ENCODE data around the gene ERH. TPM values are rescaled to one million over a fixed set of nuclear protein-coding genes. Genes with fewer than 3 reads are reported as not detected.

ERH gene
- total RNA-seq, 2 experiments from 2014 or later: 435 to 498 TPM

DNA sequence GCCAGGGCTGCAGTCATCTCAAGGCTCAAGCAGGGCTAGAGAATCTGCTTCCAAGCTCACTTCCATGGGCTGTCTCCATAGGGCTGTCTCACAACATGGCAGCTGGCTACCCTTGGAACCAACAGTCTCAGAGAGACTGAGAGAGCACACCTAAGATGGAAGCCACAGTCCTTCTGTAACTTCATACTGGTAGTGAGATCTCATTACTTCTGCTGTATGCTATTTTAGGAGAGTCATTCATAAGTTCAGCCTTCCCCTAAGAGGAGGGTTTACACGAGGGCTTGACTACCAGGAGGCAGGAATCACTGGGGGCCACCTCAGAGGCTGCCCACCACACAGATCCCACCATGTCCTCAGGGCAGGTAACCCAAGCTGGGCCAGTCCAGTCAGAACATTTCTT is 29.7 kb downstream of the ERH start:
- TF ChIP-seq, protein P1, sequence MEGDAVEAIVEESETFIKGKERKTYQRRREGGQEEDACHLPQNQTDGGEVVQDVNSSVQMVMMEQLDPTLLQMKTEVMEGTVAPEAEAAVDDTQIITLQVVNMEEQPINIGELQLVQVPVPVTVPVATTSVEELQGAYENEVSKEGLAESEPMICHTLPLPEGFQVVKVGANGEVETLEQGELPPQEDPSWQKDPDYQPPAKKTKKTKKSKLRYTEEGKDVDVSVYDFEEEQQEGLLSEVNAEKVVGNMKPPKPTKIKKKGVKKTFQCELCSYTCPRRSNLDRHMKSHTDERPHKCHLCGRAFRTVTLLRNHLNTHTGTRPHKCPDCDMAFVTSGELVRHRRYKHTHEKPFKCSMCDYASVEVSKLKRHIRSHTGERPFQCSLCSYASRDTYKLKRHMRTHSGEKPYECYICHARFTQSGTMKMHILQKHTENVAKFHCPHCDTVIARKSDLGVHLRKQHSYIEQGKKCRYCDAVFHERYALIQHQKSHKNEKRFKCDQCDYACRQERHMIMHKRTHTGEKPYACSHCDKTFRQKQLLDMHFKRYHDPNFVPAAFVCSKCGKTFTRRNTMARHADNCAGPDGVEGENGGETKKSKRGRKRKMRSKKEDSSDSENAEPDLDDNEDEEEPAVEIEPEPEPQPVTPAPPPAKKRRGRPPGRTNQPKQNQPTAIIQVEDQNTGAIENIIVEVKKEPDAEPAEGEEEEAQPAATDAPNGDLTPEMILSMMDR (conservative IDR thresholded peaks at IDR 0.05; ENCODE audit: low read length): no peak
- TF ChIP-seq EZH2phosphoT487 (IDR thresholded peaks at IDR 0.05; ENCODE audit: borderline replicate concordance, low read depth, low read length): no peak

DNA sequence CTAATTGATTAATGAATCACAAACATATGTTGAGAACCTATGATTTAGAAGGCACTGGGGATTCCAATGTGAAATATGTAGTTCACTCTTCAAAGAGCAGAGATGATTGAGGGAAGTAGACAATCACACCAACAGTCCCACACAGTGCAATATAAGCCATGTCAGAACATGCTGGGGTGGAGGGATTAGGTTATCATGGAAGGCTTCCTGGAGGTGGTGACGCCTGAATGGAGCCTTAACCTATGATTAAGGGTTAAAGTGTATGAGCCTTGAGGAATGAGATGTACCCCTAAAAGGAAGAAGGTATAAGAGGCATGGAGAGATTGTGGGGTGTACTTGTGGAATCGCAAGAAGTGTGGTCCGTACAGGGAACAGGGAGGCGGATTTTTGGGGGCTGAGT is 31.3 kb downstream of the ERH start:
- H2AFZ ChIP-seq (ENCODE audit: low read length): no peak overlapping the region
- no peaks in the 10 kb centered on the region for H3K36me3 ChIP-seq (ENCODE audit: insufficient read depth, low read length)
- intact Hi-C loops (cut with micrococcal nuclease; ENCODE audit: unreplicated experiment): no loop called here
- DNase-seq (ENCODE audit: low spot score): no peak
- no peaks in the 10 kb centered on the region for H3K4me1 ChIP-seq (ENCODE audit: insufficient read depth, low read length, poor library complexity, severe bottlenecking)
- H3K4me2 ChIP-seq (ENCODE audit: low read length): no peak overlapping the region
- ChIA-PET POLR2A (interaction anchor here (0.8 to 1.0 kb wide), 3 partner anchors 9 to 29 kb away, joined by 3 read pairs; no protein-coding TSS in a partner anchor), CTCF (ENCODE audit: unreplicated experiment) (no interaction called here)
- H3K9me3 ChIP-seq (ENCODE audit: low read length): no peaks in the 10 kb centered on the region
- no peak overlapping the region for H3K4me3 ChIP-seq (ENCODE audit: low read depth, low read length, poor library complexity, severe bottlenecking)
- TF ChIP-seq, protein P1 (conservative IDR thresholded peaks at IDR 0.05; ENCODE audit: low read length): no peak
- no peaks in the 10 kb centered on the region for H4K20me1 ChIP-seq (ENCODE audit: insufficient read depth, low read length)
- no TSS peak for BruUV-seq (replicated peaks)
- no peaks in the 10 kb centered on the region for H3K79me2 ChIP-seq (ENCODE audit: insufficient read depth, low read depth, low read length)
- H3K9me2 ChIP-seq (ENCODE audit: insufficient read depth, low read length): no peaks in the 10 kb centered on the region
- no peak overlapping the region for H3K27ac ChIP-seq (ENCODE audit: low read depth, low read length, poor library complexity, severe bottlenecking)

More for the DNA sequence above, 29.7 kb downstream of the ERH start:
- ChIA-PET CTCF (ENCODE audit: unreplicated experiment) (no interaction called here), POLR2A (interaction anchor here (0.9 to 1.5 kb wide), 2 partner anchors 10 to 30 kb away, joined by 3 to 5 read pairs; partner anchors contain the start of genes ERH and SLC39A9)
- H3K9me3 ChIP-seq (ENCODE audit: low read length): no peaks in the 10 kb centered on the region
- intact Hi-C loops (cut with micrococcal nuclease; ENCODE audit: unreplicated experiment): no loop called here
- no peak overlapping the region for H3K4me2 ChIP-seq (ENCODE audit: low read length)
- no peak overlapping the region for H3K27ac ChIP-seq (ENCODE audit: low read depth, low read length, poor library complexity, severe bottlenecking)
- H3K9me2 ChIP-seq (ENCODE audit: insufficient read depth, low read length): no peaks in the 10 kb centered on the region
- H3K4me1 ChIP-seq (ENCODE audit: insufficient read depth, low read length, poor library complexity, severe bottlenecking): no peaks in the 10 kb centered on the region
- H2AFZ ChIP-seq (ENCODE audit: low read length): no peak overlapping the region
- H3K36me3 ChIP-seq (ENCODE audit: insufficient read depth, low read length): 0 out of 2 replicates have a peak, but pooled peaks cover 7% of the 10 kb centered on the region
- no TSS peak for BruUV-seq (replicated peaks)
- H3K4me3 ChIP-seq (ENCODE audit: low read depth, low read length, poor library complexity, severe bottlenecking): no peak overlapping the region
- no peaks in the 10 kb centered on the region for H4K20me1 ChIP-seq (ENCODE audit: insufficient read depth, low read length)
- H3K79me2 ChIP-seq (ENCODE audit: insufficient read depth, low read depth, low read length): no peaks in the 10 kb centered on the region
- DNase-seq (ENCODE audit: low spot score): no peak

DNA sequence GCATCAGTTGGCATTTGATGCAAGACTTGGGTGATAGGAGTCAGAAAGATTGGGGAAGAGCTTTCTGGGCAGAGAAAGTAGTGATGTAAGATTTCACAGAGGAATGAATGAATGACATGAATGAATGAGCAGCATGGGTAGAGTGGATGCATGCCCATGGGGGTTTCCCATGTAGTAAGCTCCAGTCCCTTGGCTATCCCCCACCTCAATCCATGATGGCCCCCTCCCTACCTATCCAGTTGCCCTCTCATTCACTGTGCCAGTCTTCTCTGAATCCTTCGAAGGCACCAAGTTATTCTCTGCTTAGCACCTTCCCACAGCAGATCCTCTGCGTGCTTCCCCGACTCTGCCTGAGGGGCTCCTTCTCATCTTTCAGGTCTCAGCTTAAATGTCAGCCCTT is 32.0 kb downstream of the ERH start:
- Histone ChIP-seq H3K4me2 (ENCODE audit: low read length) (no peak overlapping the region), H3K4me3 (ENCODE audit: low read depth, low read length, poor library complexity, severe bottlenecking) (no peak overlapping the region), H3K36me3 (ENCODE audit: insufficient read depth, low read length) (no peaks in the 10 kb centered on the region), H3K9me2 (ENCODE audit: insufficient read depth, low read length) (no peaks in the 10 kb centered on the region), H2AFZ (ENCODE audit: low read length) (no peak overlapping the region), H3K4me1 (ENCODE audit: insufficient read depth, low read length, poor library complexity, severe bottlenecking) (no peaks in the 10 kb centered on the region), H3K27ac (ENCODE audit: low read depth, low read length, poor library complexity, severe bottlenecking) (no peak overlapping the region), H3K9me3 (ENCODE audit: low read length) (no peaks in the 10 kb centered on the region), H3K79me2 (ENCODE audit: insufficient read depth, low read depth, low read length) (no peaks in the 10 kb centered on the region), H4K20me1 (ENCODE audit: insufficient read depth, low read length) (no peaks in the 10 kb centered on the region)
- BruUV-seq (replicated peaks): no TSS peak
- ChIA-PET POLR2A (interaction anchor here (0.6 to 1.0 kb wide), 4 partner anchors 8 to 1726 kb away, joined by 3 to 4 read pairs (median 3); no protein-coding TSS in a partner anchor), CTCF (ENCODE audit: unreplicated experiment) (no interaction called here)
- no peak for TF ChIP-seq EZH2phosphoT487 (IDR thresholded peaks at IDR 0.05; ENCODE audit: borderline replicate concordance, low read depth, low read length)
- TF ChIP-seq, protein P1 (conservative IDR thresholded peaks at IDR 0.05; ENCODE audit: low read length): no peak
- intact Hi-C loops (cut with micrococcal nuclease; ENCODE audit: unreplicated experiment): no loop called here
- no peak for DNase-seq (ENCODE audit: low spot score)

All from OCI-LY7 (cell line).